NOMO-1 treated with DMSO at 0.1 percent for 48 hours (cell line): Measurements from ENCODE around the gene TRPM2.
"Not testable (repeated sequence)": the region's sequence is repeated elsewhere in the genome, so short reads cannot be mapped to it uniquely, and the experiment has no call there.

ENCODE experiments used
- DNase-seq: peaks from one replicate; lab custom pipeline; 2025; ENCODE audit not compliant: unreplicated experiment; lab: John Stamatoyannopoulos, UW

The TRPM2 gene

GRCh38 chr21:44413566-44414290, 60.3 kb downstream of the TRPM2 start:
- no peak for DNase-seq

- no peak for DNase-seq
These were observed 61.1 kb downstream of the TRPM2 start for GRCh38 chr21:44414291-44415072.

DNA sequence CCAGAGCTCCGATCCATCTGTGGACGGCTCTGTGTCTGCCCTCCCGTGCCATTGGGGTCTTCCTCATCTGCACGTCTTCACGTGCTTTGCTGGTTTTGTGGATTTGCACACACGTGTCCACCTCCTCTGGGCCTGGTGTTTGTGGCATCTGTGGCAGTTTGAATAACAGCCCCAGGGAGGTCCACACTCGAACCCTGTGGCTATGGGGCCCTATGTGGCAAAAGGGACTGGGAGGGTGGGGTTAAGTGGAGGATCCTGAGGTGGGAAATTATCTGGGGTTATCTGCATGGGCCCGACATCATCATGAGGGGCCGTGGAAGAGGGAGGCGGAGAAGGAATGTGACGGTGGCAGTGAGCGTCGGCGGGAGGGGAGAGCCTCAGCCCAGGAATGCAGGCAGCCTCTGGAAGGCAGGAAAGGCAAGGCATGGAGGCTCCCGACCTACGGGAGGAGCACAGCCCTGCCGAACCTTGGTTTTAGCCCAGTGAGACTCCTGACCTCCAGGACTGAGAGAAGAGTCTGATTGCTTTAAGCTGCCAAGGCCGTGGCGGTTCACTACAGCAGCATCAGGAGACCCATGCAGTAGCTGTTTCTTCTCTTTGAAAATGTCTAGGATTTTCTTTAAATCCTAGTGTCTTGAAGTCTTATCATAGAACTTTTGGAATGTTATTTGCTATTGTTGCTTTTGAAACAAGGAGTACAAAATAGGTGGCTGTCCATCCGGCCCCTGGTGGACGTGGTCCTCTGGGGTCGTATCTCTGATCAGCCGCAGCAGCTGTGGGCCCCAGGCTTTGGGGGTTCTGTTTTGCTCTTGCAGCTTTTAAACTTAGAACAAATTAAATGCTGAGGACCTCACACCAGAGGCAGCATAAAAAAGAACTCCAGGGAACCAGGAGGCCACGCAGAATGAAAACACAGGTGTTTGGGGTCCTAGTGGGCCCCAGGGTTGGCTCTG, 61.9 kb downstream of the TRPM2 start:
- no peak for DNase-seq

DNA sequence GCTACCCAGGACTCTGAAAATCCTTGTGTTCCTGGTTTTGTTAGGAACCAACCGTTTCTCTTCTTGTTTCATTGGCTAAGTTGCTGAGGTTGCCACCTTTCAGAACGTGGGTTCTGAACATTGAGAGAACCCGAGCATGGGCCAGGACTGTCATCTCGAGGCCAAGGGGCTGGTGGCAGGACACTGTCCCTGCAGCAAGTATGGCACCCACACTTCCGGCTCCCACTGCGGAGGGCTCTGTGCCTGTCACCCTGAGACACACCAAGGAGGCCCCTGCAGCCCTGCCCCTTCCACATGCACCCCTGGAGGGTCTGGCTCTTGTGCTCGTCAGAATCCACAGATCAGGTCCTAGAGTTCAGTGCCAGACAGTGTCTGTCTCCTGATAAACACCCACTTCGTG, 62.8 kb downstream of the TRPM2 start:
- DNase-seq: no peak

DNA sequence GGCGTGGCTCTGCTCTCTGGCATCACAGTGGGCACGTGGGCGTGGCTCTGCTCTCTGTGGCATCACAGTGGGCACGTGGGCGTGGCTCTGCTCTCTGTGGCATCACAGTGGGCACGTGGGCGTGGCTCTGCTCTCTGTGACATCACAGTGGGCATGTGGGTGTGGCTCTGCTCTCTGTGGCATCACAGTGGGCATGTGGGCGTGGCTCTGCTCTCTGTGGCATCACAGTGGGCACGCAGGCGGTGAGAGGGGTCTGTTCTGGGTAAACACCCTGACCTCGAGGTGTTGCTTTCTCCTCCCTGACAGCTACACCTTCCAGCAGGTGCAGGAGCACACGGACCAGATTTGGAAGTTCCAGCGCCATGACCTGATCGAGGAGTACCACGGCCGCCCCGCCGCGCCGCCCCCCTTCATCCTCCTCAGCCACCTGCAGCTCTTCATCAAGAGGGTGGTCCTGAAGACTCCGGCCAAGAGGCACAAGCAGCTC, 64.2 kb downstream of the TRPM2 start:
- DNase-seq: not testable (repeated sequence)

DNA sequence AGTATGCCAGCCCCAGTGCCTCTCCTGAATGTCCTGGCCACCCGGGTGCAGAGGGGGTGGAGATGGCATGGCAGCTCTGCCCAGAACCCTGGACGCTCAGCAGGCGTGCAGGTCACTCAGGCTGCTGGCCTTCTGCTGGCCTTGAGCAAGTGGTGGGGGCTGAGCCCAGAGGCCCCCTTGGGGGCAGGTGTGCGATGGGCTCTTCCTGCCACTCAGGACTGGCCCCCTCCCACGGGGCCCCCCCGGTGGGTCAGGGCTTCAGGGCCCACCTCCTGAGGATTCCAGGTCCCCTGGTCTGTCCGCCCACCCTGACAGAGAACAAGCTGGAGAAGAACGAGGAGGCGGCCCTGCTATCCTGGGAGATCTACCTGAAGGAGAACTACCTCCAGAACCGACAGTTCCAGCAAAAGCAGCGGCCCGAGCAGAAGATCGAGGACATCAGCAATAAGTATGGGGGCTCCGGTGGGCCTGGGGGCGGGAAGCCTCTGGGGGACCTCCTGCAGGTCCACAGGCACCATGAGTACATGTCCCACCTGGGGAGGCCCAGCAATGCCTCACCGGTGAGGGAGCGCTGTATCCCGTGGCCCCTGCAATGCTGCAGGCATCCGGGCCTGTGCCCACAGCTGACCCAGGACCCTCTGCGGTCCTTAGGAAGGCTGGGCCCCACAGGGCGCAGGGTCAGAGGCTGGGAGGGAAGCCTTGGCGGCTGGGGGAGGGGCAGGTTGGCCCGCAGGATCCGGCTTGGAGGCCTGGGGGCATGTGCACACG, 64.9 kb downstream of the TRPM2 start:
- DNase-seq: no peak

DNA sequence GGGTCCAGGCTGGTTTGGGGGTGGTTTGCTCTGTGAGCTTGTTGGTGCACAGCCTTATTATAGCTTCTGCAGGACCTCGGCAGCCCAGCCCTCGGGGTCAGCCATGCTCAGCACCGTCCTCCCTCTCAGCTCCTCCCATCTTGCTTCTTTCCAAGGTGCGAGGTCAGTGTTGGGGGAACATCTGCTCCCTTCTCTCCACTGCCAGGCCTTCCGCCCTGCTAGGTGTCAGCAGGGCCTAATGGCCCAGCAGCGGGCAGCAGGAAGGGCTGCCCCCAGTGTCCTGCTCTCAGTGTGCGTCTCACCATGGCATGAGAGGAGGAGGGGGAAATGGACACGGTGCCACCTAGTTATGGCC, 65.4 kb downstream of the TRPM2 start:
- DNase-seq: no peak

DNA sequence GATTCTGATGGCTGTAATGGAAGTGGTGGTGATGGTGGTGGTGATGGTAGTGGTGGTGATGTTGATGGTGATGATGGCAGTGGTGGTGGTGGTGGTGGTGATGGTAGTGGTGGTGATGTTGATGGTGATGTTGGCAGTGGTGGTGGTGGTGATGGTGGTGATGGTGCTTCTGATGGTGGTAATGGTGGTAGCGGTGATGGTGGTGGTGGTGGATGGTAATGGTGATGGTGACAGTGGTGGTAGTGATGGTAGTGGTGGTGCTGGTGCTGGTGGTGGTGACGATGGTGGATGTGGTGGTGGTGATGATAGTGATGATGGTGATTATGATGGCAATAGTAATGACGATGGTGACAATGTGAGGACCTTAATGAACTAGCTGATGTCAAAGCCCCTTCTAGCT, 66.3 kb downstream of the TRPM2 start:
- DNase-seq: no peak

- no peak for DNase-seq
These were observed 67.2 kb downstream of the TRPM2 start for GRCh38 chr21:44420416-44421205.

GRCh38 chr21:44421901-44422840, 68.8 kb downstream of the TRPM2 start:
- no peak for DNase-seq

- DNase-seq: no peak
These were observed 69.9 kb downstream of the TRPM2 start for GRCh38 chr21:44423312-44423821.

DNA sequence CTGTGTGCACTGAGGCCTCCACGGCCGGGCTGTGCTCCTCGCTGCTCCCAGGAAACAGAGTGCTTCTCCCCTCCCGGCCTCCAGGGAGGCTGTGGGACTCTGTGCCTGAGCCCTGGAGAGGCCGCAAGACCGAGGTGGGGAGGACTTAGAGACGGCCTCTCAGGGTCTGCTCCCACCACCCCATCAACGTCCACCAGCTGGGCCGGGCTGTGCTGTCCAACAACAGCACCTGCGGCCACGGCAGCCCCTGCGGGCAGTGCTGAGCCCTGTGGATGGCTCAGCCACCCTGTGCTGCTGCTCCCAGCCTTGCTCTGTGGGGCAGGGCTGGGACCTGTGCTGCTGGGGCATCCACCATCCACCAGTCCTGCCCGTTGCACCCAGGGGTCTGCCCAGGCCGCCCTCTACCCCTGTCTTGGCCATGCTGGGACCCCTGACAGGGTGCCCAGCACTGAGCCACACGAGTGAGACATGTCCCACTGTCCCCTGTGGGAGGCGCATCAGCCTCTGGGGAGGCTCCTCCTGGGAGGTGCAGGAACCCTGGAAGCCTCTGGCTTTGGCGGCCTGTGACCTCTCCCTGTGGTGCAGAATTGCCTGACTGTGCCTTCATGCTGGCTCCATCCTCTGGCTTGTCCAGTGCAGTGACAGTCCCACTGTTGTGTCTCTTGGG, 70.7 kb downstream of the TRPM2 start:
- no peak for DNase-seq

DNA sequence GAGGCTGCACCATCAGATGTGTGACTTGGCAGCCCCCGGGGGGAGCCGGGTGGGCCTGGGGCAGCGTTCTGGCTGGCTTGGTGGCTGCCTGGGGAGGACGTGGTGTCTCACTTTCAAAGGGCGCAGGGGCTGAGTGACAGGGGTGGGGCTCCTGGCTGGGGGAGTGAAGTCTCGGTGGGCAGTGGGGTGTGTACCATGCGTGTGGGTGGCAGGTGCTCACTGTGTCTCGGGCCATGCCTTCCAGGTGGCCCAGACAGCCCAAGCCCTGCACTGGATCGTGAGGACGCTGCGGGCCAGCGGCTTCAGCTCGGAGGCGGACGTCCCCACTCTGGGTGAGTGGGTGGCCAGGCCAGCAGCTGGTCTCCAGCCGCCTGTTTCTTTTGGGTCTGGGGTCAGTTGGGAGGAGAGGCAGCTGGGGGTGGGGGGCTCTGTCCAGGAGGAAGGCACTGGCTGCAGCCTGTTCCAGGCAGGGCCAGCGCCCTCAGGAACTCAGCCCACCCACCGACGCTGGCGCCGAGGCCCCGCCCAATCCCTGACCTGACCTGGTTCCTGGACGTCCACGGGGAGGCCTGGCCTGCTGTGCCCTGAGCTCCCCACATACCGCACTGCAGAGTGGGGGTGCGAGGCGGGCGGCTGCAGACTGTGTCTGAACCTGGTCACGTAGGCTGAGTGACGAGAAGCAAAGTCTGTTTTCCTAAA, 71.3 kb downstream of the TRPM2 start:
- DNase-seq: no peak

GRCh38 chr21:44425307-44425894, 72.0 kb downstream of the TRPM2 start:
- no peak for DNase-seq

DNA sequence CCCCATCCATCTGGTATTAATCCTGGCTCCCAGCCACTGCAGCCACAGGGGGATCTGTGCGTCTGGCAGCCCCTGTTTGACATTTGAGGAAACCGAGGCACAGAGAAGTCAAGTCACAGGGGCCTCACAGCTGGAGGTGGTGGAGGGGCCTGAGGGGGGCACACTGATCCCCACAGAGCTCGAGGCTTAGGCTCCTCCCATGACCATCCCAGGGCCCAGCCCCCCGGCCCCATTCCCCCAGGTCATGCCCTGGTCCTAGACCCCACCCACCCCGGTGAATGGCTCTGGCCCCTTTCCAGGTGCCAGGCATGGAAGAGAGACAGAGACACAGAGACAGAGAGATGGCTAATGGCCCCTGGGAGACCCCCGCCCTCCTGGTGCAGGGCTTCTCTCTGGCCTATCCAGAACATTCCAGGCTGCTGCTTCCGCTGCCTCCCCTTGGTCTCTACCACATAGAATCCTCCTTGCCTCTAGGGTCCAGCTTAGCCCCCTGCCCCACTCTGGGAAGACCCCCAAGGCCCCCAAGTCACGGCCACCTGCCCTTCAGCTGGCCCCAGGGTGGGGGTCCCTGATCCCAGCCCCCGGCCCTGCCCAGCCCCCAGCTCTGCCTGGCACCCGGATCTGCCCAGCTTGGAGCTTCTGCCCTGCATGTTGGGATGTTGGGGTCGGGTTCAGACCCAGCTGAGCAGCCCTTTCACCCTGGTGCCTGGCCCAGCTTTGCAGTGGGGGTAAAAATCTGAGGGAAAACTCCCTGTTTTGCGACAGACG, 72.7 kb downstream of the TRPM2 start:
- DNase-seq: no peak

DNA sequence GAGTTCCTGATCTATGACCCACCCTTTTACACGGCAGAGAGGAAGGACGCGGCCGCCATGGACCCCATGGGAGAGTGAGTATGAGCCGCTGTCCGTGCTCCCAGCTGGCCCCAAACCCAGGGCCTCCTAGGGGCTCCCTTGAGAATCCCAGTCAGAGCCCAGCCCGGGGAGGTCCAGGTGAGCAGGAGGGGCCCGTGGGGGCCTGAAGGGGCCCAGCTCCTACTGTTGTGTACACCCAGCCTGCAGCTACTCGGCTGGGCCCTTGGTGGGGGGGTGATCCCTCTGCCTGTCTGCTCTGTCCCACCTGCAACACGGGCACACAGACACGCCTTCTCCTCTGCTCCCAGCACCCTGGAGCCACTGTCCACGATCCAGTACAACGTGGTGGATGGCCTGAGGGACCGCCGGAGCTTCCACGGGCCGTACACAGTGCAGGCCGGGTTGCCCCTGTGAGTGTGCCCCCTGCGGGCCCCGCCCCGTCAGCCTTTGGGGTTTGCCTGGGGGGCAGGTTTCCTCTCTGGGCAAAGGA, 73.3 kb downstream of the TRPM2 start:
- no peak for DNase-seq
